Liver (tissue), 9 donors: Measurements from ENCODE around the gene EXOSC2. TPM values are rescaled to one million over a fixed set of nuclear protein-coding genes. Genes with fewer than 3 reads are reported as not detected.

Source experiments
- DNase-seq: peaks from one replicate; pipeline ENCODE4 v3.0.0-alpha.2; 2017; ENCODE audit warnings: low spot score
- H3K27ac ChIP-seq, 2 donors: one replicate each; pipeline ENCODE4 v1.7.0; 2013; ENCODE audit warnings: inconsistent platforms in 2 of 2, low read length in 2 of 2, control low read depth in 1 of 2, low read depth in 1 of 2, mild to moderate bottlenecking in 1 of 2
- H3K27me3 ChIP-seq, 4 donors: one replicate each; pipeline versions ENCODE4 v1.6.1 to v1.7.0; 2013; ENCODE audit warnings: low read length in 3 of 4, inconsistent platforms in 1 of 4, mild to moderate bottlenecking in 1 of 4, moderate library complexity in 1 of 4; ENCODE audit not compliant: control insufficient read depth in 4 of 4, insufficient read depth in 4 of 4
- H3K36me3 ChIP-seq, 4 donors: one replicate each; pipeline versions ENCODE4 v1.6.1 to v1.7.0; 2013; ENCODE audit warnings: low read length in 3 of 4, mild to moderate bottlenecking in 3 of 4, low read depth in 1 of 4, moderate library complexity in 1 of 4; ENCODE audit not compliant: control insufficient read depth in 4 of 4, insufficient read depth in 3 of 4
- H3K4me1 ChIP-seq, 4 donors: one replicate each; pipeline versions ENCODE4 v1.6.1 to v1.7.0; 2013; ENCODE audit warnings: low read length in 3 of 4, mild to moderate bottlenecking in 3 of 4, moderate library complexity in 1 of 4; ENCODE audit not compliant: control insufficient read depth in 4 of 4, insufficient read depth in 4 of 4
- H3K4me3 ChIP-seq, 3 donors: one replicate each; pipeline versions ENCODE4 v1.6.1 to v1.7.0; 2013; ENCODE audit warnings: low read length in 3 of 3, control low read depth in 1 of 3, low read depth in 1 of 3, mild to moderate bottlenecking in 1 of 3
- H3K9ac ChIP-seq, 2 donors: one replicate each; pipeline ENCODE4 v1.7.0; 2013; ENCODE audit warnings: low read length in 2 of 2, mild to moderate bottlenecking in 2 of 2, moderate library complexity in 2 of 2, control low read depth in 1 of 2, low read depth in 1 of 2
- H3K9me3 ChIP-seq, 4 donors: one replicate each; pipeline versions ENCODE4 v1.6.1 to v1.7.0; 2013; ENCODE audit warnings: low read length in 3 of 4; ENCODE audit not compliant: control insufficient read depth in 4 of 4
- EGR1 ChIP-seq, 2 donors: IDR thresholded peaks; 2 replicates each; pipeline ENCODE4 v1.6.1; 2016 to 2018; ENCODE audit warnings: antibody characterized with exemption in 2 of 2, low read depth in 2 of 2
- FOXA1 ChIP-seq: IDR thresholded peaks from 2 replicates; pipeline ENCODE4 v1.6.1; 2016; ENCODE audit warnings: antibody characterized with exemption
- FOXA2 ChIP-seq: IDR thresholded peaks from 2 replicates; pipeline ENCODE4 v1.6.1; 2016; ENCODE audit warnings: antibody characterized with exemption
- GABPA ChIP-seq, 2 donors: IDR thresholded peaks in 1 of 2; conservative IDR thresholded peaks in 1 of 2; 2 replicates each; pipeline ENCODE4 v1.6.1; 2016; ENCODE audit warnings: antibody characterized with exemption in 2 of 2, mild to moderate bottlenecking in 1 of 2, moderate library complexity in 1 of 2
- HNF4A ChIP-seq, 2 donors: conservative IDR thresholded peaks; 2 replicates each; pipeline ENCODE4 v1.6.1; 2016; ENCODE audit warnings: antibody characterized with exemption in 2 of 2, mild to moderate bottlenecking in 2 of 2
- HNF4G ChIP-seq: IDR thresholded peaks from 2 replicates; pipeline ENCODE4 v1.6.1; 2016; ENCODE audit warnings: antibody characterized with exemption
- JUND ChIP-seq, 2 donors: IDR thresholded peaks; 2 replicates each; pipeline ENCODE4 v1.6.1; 2016; ENCODE audit warnings: antibody characterized with exemption in 2 of 2
- NR2F2 ChIP-seq: IDR thresholded peaks from 2 replicates; pipeline ENCODE4 v1.6.1; 2016; ENCODE audit warnings: antibody characterized with exemption
- RAD21 ChIP-seq, 2 donors: IDR thresholded peaks; 2 replicates each; pipeline ENCODE4 v1.6.1; 2016; ENCODE audit warnings: antibody characterized with exemption in 2 of 2, mild to moderate bottlenecking in 2 of 2
- RXRA ChIP-seq, 2 donors: IDR thresholded peaks; 2 replicates each; pipeline ENCODE4 v1.6.1; 2017 to 2018; ENCODE audit warnings: antibody characterized with exemption in 2 of 2, mild to moderate bottlenecking in 1 of 2
- SP1 ChIP-seq: IDR thresholded peaks from 2 replicates; pipeline ENCODE4 v1.6.1; 2018; ENCODE audit warnings: antibody characterized with exemption, mild to moderate bottlenecking
- TAF1 ChIP-seq: conservative IDR thresholded peaks from 2 replicates; pipeline ENCODE4 v1.6.1; 2016; ENCODE audit warnings: antibody characterized with exemption, mild to moderate bottlenecking
- YY1 ChIP-seq: IDR thresholded peaks from 2 replicates; pipeline ENCODE4 v1.6.1; 2016; ENCODE audit warnings: antibody characterized with exemption, mild to moderate bottlenecking
- WGBS: extraction: QIAGEN DNeasy Blood & Tissue Kit; methylation state at CpG from one replicate; pipeline ENCODE4 v1.1.7; 2013; 5-methylcytosine and 5-hydroxymethylcytosine counted together
- polyA plus RNA-seq, 2 donors: library from polyadenylated mRNA; stranded (reverse) in 1 of 2; unstranded in 1 of 2; fragments of 200-250 nt in 1 of 2; fragments of >200 nt in 1 of 2; fragmentation: Nextera tagmentation in 1 of 2; extraction: Ambion mirVana in 1 of 2; gene quantifications; one replicate each; pipeline versions ENCODE4 v1.2.1 to v1.2.3, GENCODE V29; 2013 to 2015
- total RNA-seq, 2 donors: library from RNA; depleted of rRNA; stranded (reverse); fragments of >200 nt; gene quantifications; one replicate each; pipeline ENCODE4 v1.2.3, GENCODE V29; 2014
- TF ChIP-seq, protein P1 (sequence below): IDR thresholded peaks from 2 replicates; pipeline ENCODE4 v1.6.1; 2016; ENCODE audit warnings: antibody characterized with exemption
- TF ChIP-seq, protein P2 (sequence below): fragments of 150-350 bp; IDR thresholded peaks from 2 replicates; pipeline ENCODE4 v1.5.1; 2017; ENCODE audit warnings: improper control_type of control experiment, low read depth, low read length; ENCODE audit not compliant: missing input control
- TF ChIP-seq, protein P3 (sequence below): IDR thresholded peaks from 2 replicates; pipeline ENCODE4 v1.6.1; 2016; ENCODE audit warnings: antibody characterized with exemption
- TF ChIP-seq, protein P4 (sequence below): IDR thresholded peaks from 2 replicates; pipeline ENCODE4 v1.6.1; 2016; ENCODE audit warnings: antibody characterized with exemption
- donor health status: healthy.
- donor health status: healthy.
- donor health status: healthy.
- donor health status: healthy.
- donor health status: healthy.

EXOSC2 gene
- total and polyA plus RNA-seq, 4 donors: 7.6 to 21.2 (median 13.1) TPM

DNA sequence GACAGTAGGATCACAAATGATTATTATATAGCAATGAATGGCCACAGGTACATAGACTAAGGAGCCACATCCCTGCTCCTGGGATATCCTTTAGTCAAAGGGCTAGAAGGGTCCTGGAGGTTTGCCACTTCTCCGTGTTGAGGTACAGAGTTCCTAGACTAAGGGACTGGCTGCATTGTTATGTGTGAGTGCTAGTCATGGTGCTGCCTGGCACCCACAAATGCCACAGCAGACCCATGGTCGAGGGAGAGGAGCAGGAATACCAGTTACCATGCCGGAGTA lies 47.4 kb downstream of the EXOSC2 start:
- no peak overlapping the region for H3K27ac ChIP-seq
- H3K27me3 ChIP-seq: no peaks in the 10 kb centered on the region
- TF ChIP-seq FOXA2 (no peak), EGR1 (IDR thresholded peaks at IDR 0.05; ENCODE audit: low read depth in 2 of 2) (no peak), RXRA (IDR thresholded peaks at IDR 0.05) (no peak), JUND (IDR thresholded peaks at IDR 0.05) (no peak), NR2F2 (no peak), GABPA (IDR thresholded peaks at IDR 0.05 in 1 of 2, conservative IDR thresholded peaks at IDR 0.05 in 1 of 2) (no peak), YY1 (no peak), RAD21 (IDR thresholded peaks at IDR 0.05) (no peak), TAF1 (no peak), FOXA1 (no peak), SP1 (no peak), HNF4G (no peak), HNF4A (conservative IDR thresholded peaks at IDR 0.05) (no peak)
- TF ChIP-seq, protein P1, sequence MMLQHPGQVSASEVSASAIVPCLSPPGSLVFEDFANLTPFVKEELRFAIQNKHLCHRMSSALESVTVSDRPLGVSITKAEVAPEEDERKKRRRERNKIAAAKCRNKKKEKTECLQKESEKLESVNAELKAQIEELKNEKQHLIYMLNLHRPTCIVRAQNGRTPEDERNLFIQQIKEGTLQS: no peak
- TF ChIP-seq, protein P2, sequence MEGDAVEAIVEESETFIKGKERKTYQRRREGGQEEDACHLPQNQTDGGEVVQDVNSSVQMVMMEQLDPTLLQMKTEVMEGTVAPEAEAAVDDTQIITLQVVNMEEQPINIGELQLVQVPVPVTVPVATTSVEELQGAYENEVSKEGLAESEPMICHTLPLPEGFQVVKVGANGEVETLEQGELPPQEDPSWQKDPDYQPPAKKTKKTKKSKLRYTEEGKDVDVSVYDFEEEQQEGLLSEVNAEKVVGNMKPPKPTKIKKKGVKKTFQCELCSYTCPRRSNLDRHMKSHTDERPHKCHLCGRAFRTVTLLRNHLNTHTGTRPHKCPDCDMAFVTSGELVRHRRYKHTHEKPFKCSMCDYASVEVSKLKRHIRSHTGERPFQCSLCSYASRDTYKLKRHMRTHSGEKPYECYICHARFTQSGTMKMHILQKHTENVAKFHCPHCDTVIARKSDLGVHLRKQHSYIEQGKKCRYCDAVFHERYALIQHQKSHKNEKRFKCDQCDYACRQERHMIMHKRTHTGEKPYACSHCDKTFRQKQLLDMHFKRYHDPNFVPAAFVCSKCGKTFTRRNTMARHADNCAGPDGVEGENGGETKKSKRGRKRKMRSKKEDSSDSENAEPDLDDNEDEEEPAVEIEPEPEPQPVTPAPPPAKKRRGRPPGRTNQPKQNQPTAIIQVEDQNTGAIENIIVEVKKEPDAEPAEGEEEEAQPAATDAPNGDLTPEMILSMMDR: no peak
- TF ChIP-seq, protein P3, sequence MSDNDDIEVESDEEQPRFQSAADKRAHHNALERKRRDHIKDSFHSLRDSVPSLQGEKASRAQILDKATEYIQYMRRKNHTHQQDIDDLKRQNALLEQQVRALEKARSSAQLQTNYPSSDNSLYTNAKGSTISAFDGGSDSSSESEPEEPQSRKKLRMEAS: no peak
- TF ChIP-seq, protein P4, sequence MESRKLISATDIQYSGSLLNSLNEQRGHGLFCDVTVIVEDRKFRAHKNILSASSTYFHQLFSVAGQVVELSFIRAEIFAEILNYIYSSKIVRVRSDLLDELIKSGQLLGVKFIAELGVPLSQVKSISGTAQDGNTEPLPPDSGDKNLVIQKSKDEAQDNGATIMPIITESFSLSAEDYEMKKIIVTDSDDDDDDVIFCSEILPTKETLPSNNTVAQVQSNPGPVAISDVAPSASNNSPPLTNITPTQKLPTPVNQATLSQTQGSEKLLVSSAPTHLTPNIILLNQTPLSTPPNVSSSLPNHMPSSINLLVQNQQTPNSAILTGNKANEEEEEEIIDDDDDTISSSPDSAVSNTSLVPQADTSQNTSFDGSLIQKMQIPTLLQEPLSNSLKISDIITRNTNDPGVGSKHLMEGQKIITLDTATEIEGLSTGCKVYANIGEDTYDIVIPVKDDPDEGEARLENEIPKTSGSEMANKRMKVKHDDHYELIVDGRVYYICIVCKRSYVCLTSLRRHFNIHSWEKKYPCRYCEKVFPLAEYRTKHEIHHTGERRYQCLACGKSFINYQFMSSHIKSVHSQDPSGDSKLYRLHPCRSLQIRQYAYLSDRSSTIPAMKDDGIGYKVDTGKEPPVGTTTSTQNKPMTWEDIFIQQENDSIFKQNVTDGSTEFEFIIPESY: no peak
- 96% methylated on average over 3 of the region's 3 CpGs for WGBS
- H3K4me1 ChIP-seq: peaks cover 0 to 10% (median 2%) of the 10 kb centered on the region in 4 donors
- no peaks in the 10 kb centered on the region for H3K9me3 ChIP-seq
- no peak for DNase-seq
- no peak overlapping the region for H3K9ac ChIP-seq
- H3K4me3 ChIP-seq: no peak overlapping the region
- no peaks in the 10 kb centered on the region for H3K36me3 ChIP-seq

DNA sequence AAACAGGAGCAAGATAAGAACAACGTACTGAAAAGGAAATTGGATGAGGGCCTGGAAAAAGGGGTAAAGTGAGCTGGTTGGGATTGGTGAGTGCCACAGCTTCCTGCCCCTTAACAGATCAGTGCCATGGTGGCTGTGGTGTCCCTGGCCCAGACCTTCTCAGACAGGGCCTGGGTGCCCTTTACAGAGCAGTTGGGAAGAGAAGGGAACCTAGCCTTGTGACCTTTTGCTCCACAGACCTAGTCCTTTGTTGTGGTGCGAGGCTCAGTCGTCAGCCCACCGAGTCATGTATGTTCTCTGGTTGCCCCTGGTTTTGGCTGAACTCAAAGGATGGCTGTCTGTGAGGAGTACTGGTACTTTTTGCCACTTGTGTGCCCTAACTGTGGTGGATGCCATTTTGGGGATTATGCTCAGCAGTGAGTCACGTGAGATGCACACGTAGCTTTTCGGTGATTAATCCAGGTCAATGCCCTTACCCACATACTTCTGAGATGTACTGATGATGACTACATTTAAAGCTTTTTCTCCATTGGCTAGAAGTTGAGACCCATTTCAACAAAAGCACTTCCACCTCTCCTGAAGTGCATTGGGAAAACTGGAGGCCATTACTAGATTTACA lies 48.4 kb downstream of the EXOSC2 start:
- DNase-seq: no peak
- H3K27ac ChIP-seq: no peak overlapping the region
- no peaks in the 10 kb centered on the region for H3K9me3 ChIP-seq
- no peaks in the 10 kb centered on the region for H3K27me3 ChIP-seq
- H3K4me1 ChIP-seq: peaks cover 0 to 10% (median 2%) of the 10 kb centered on the region in 4 donors
- 87% methylated on average over 7 of the region's 7 CpGs for WGBS
- H3K4me3 ChIP-seq: no peak overlapping the region
- no peak overlapping the region for H3K9ac ChIP-seq
- TF ChIP-seq RXRA (IDR thresholded peaks at IDR 0.05) (no peak), FOXA2 (no peak)
- H3K36me3 ChIP-seq: no peaks in the 10 kb centered on the region
